B cell (primary cell): ENCODE data around the gene C5AR1. TPM values are rescaled to one million over a fixed set of nuclear protein-coding genes. Genes with fewer than 3 reads are reported as not detected.

Source experiments
- ATAC-seq: fragments of 200-7000 bp; cut with Tn5 transposase; one replicate; pipeline ENCODE4 v1.10.0; 2021; ENCODE audit warnings: low read depth, mild to moderate bottlenecking, moderate number of reproducible peaks, moderate library complexity
- CTCF ChIA-PET: fragments of 350-600 bp; sonication (Branson Sonifier 250); formaldehyde crosslinking; loops from one replicate; lab custom pipeline; 2021; ENCODE audit warnings: antibody characterized with exemption, inconsistent platforms; lab: Charles Lee
- POLR2A ChIA-PET: fragments of 350-600 bp; sonication (Branson Sonifier 250); formaldehyde crosslinking; loops from one replicate; lab custom pipeline; 2021; ENCODE audit warnings: antibody characterized with exemption; lab: Charles Lee
- DNase-seq: peaks from one replicate; pipeline ENCODE4 v3.0.0; 2013
- H2AFZ ChIP-seq: 2 replicates; pipeline ENCODE4 v1.6.1; 2012; ENCODE audit warnings: mild to moderate bottlenecking, low read depth, low read length; ENCODE audit not compliant: insufficient read depth, poor library complexity, severe bottlenecking
- H3K27ac ChIP-seq, 2 donors: 1 replicate in 1 of 2; 2 replicates in 1 of 2; pipeline ENCODE4 v1.5.1; 2012 to 2013; ENCODE audit warnings: low read length in 2 of 2, mild to moderate bottlenecking in 2 of 2, moderate library complexity in 1 of 2
- H3K27me3 ChIP-seq, 4 experiments: fragments of 200-600 bp in 1 of 4; sonication (generic) in 1 of 4; replicated peaks in 1 of 4; 1 replicate in 2 of 4; 2 replicates in 2 of 4; pipeline versions ENCODE4 v1.6.1 to v1.7.0; 2013 to 2016; ENCODE audit warnings: low read length in 3 of 4, mild to moderate bottlenecking in 2 of 4, mixed read lengths in 1 of 4, moderate library complexity in 1 of 4; ENCODE audit not compliant: insufficient read depth in 4 of 4, control insufficient read depth in 3 of 4; ENCODE audit errors: control extremely low read depth in 1 of 4
- H3K36me3 ChIP-seq, 2 experiments: replicated peaks in 1 of 2; 1 replicate in 1 of 2; 2 replicates in 1 of 2; pipeline versions ENCODE4 v1.6.1 to v1.7.1; 2013; ENCODE audit warnings: low read length in 1 of 2; ENCODE audit not compliant: insufficient read depth in 2 of 2, control insufficient read depth in 1 of 2; ENCODE audit errors: control extremely low read depth in 1 of 2, extremely low read depth in 1 of 2
- H3K4me1 ChIP-seq, 2 donors: fragments of 200-600 bp in 1 of 2; sonication (generic) in 1 of 2; 1 replicate in 1 of 2; 2 replicates in 1 of 2; pipeline versions ENCODE4 v1.5.1 to v1.6.1; 2013 to 2017; ENCODE audit warnings: low read length in 2 of 2; ENCODE audit not compliant: control insufficient read depth in 2 of 2, insufficient read depth in 2 of 2
- H3K4me2 ChIP-seq: replicated peaks from 2 replicates; pipeline ENCODE3; 2012; ENCODE audit warnings: mild to moderate bottlenecking, low read depth, low read length; ENCODE audit not compliant: poor library complexity, severe bottlenecking
- H3K4me3 ChIP-seq, 5 experiments: fragments of 200-600 bp in 1 of 5; sonication (generic) in 1 of 5; 1 replicate in 3 of 5; 2 replicates in 2 of 5; pipeline versions ENCODE4 v1.5.1 to v1.7.0; 2011 to 2016; ENCODE audit warnings: low read length in 4 of 5, mild to moderate bottlenecking in 4 of 5, low read depth in 2 of 5, control low read depth in 1 of 5, moderate library complexity in 1 of 5; ENCODE audit not compliant: insufficient read depth in 1 of 5; ENCODE audit errors: control extremely low read depth in 1 of 5, extremely low read depth in 1 of 5
- H3K79me2 ChIP-seq: fragments of 200-600 bp; sonication (generic); one replicate; pipeline ENCODE4 v1.6.0; 2016; ENCODE audit warnings: low read length; ENCODE audit not compliant: control insufficient read depth, insufficient read depth
- H3K9ac ChIP-seq: fragments of 200-600 bp; sonication (generic); 2 replicates; pipeline ENCODE4 v1.6.1; 2017; ENCODE audit warnings: mild to moderate bottlenecking, low read length, moderate library complexity
- H3K9me3 ChIP-seq, 3 donors: one replicate each; pipeline versions ENCODE4 v1.6.1 to v1.7.1; 2013; ENCODE audit warnings: low read length in 2 of 3; ENCODE audit not compliant: control insufficient read depth in 2 of 3, insufficient read depth in 1 of 3; ENCODE audit errors: control extremely low read depth in 1 of 3
- H4K20me1 ChIP-seq: 2 replicates; pipeline ENCODE4 v1.6.0; 2012; ENCODE audit warnings: mild to moderate bottlenecking, low read length; ENCODE audit not compliant: insufficient read depth, control insufficient read depth, poor library complexity, severe bottlenecking
- H3K27ac Mint-ChIP-seq: one replicate; pipeline ENCODE4 v1.8.0; 2021; ENCODE audit warnings: mixed read lengths
- H3K27me3 Mint-ChIP-seq: one replicate; pipeline ENCODE4 v1.8.0; 2021; ENCODE audit warnings: mixed read lengths
- H3K4me1 Mint-ChIP-seq: one replicate; pipeline ENCODE4 v1.8.0; 2021; ENCODE audit warnings: mixed read lengths
- H3K4me3 Mint-ChIP-seq: one replicate; pipeline ENCODE4 v1.8.0; 2021; ENCODE audit warnings: mixed read lengths
- H3K9me3 Mint-ChIP-seq: one replicate; pipeline ENCODE4 v1.8.0; 2022; ENCODE audit warnings: mixed read lengths; ENCODE audit not compliant: insufficient read depth
- CTCF ChIP-seq: fragments of 200-600 bp; IDR thresholded peaks from one replicate; pipeline ENCODE4 v1.8.0; 2022; ENCODE audit warnings: antibody characterized with exemption, mild to moderate bottlenecking
- EZH2 ChIP-seq: IDR thresholded peaks from 2 replicates; pipeline ENCODE4 v1.6.1; 2012; ENCODE audit warnings: borderline replicate concordance, low read depth, mild to moderate bottlenecking, moderate library complexity, low read length; ENCODE audit not compliant: insufficient read depth, poor library complexity, severe bottlenecking
- WGBS: methylation state at CpG from one replicate; pipeline ENCODE4 v1.1.5; 2013; ENCODE audit warnings: missing lambda C conversion rate; ENCODE audit not compliant: insufficient coverage; 5-methylcytosine and 5-hydroxymethylcytosine counted together
- intact Hi-C: fragments of 100-400 bp; cut with micrococcal nuclease; formaldehyde crosslinking; loops from one replicate; pipeline ENCODE4 v1.10.0; 2022
- polyA plus RNA-seq: library from polyadenylated mRNA; depleted of rRNA; stranded (reverse); fragments of >200 nt; gene quantifications from 2 replicates; pipeline ENCODE4 v1.2.3, GENCODE V29; 2012
- total RNA-seq, 2 donors: library from RNA; stranded (reverse); fragments of 120-200 nt in 1 of 2; gene quantifications; 1 replicate in 1 of 2; 2 replicates in 1 of 2; pipeline versions ENCODE4 v1.2.3 to v1.2.4, GENCODE V29; 2013 to 2022

C5AR1 gene
- total and polyA plus RNA-seq, 2 donors (not counting 1 experiment from before 2014, with no cell fraction given) = 4.1 to 4.9 TPM

- no peaks in the 10 kb centered on the region for H3K9me3 ChIP-seq
- intact Hi-C loops = no loop called here
- Mint-ChIP-seq H3K9me3 (no peaks in the 10 kb centered on the region), H3K27ac (no peak overlapping the region), H3K4me3 (no peak overlapping the region), H3K4me1 (peaks cover 6% of the 10 kb centered on the region), H3K27me3 (no peaks in the 10 kb centered on the region)
- WGBS = over 99% methylated on average over 21 of the region's 21 CpGs
- H2AFZ ChIP-seq = no peak overlapping the region
- peaks cover 0 to 40% of the 10 kb centered on the region in 2 experiments for H3K36me3 ChIP-seq
- no peaks in the 10 kb centered on the region for H3K27me3 ChIP-seq
- TF ChIP-seq EZH2 = no peak
- TF ChIP-seq CTCF = no peak
- CTCF ChIA-PET = no interaction called here
- no peak for DNase-seq
- H3K27ac ChIP-seq = no peak overlapping the region
- H3K4me2 ChIP-seq = no peak overlapping the region
- POLR2A ChIA-PET = interaction anchor here (0.7 to 1.5 kb wide), 2 partner anchors 9 kb away, joined by 5 to 6 read pairs; no protein-coding TSS in a partner anchor
- peaks cover 4% of the 10 kb centered on the region for H4K20me1 ChIP-seq
- no peak overlapping the region for H3K9ac ChIP-seq
- no peak overlapping the region for H3K4me3 ChIP-seq
- no peaks in the 10 kb centered on the region for H3K79me2 ChIP-seq
- peaks cover 6 to 15% of the 10 kb centered on the region in 2 donors for H3K4me1 ChIP-seq
- no peak for ATAC-seq
Measured at GRCh38 chr19:47266401-47266941, 43.2 kb upstream of the C5AR1 start.

GRCh38 chr19:47267350-47267759 lies 42.3 kb upstream of the C5AR1 start:
- Histone ChIP-seq H3K9ac (no peak overlapping the region), H3K4me2 (no peak overlapping the region), H3K79me2 (no peaks in the 10 kb centered on the region), H3K27ac (no peak overlapping the region), H3K27me3 (no peaks in the 10 kb centered on the region), H3K4me1 (peaks cover 4 to 9% of the 10 kb centered on the region in 2 donors), H3K9me3 (no peaks in the 10 kb centered on the region), H3K36me3 (peaks cover 0 to 40% of the 10 kb centered on the region in 2 experiments), H2AFZ (no peak overlapping the region), H3K4me3 (no peak overlapping the region), H4K20me1 (peaks cover 4% of the 10 kb centered on the region)
- ATAC-seq (no peak), DNase-seq (no peak)
- intact Hi-C loops = no loop called here
- Mint-ChIP-seq H3K27me3 (no peaks in the 10 kb centered on the region), H3K4me1 (peaks cover 7% of the 10 kb centered on the region), H3K27ac (no peak overlapping the region), H3K4me3 (no peak overlapping the region), H3K9me3 (no peaks in the 10 kb centered on the region)
- CTCF ChIA-PET = interaction anchor here (0.6 kb wide), 1 partner anchor 59 kb away, joined by 3 read pairs; no protein-coding TSS in a partner anchor
- no peak for TF ChIP-seq EZH2
- no peak for TF ChIP-seq CTCF
- 97% methylated on average over 14 of the region's 14 CpGs for WGBS
- POLR2A ChIA-PET = interaction anchor here (1.5 kb wide), 1 partner anchor 10 kb away, joined by 5 read pairs; no protein-coding TSS in a partner anchor
